PC-9 (cell line): ENCODE measurements around the gene CATSPER4.

Experiments used
- CTCF ChIP-seq: fragments of 200-600 bp; sonication (generic); conservative IDR thresholded peaks from 2 replicates; pipeline ENCODE4 v1.6.1; 2017; ENCODE audit warnings: mixed run types, antibody characterized with exemption, mild to moderate bottlenecking, moderate library complexity
- EZH2 ChIP-seq: fragments of 200-600 bp; sonication (generic); IDR thresholded peaks from 2 replicates; pipeline ENCODE4 v1.8.0; 2017; ENCODE audit warnings: antibody characterized with exemption, low read depth

GRCh38 chr1:26156285-26157038 lies 33.9 kb upstream of the CATSPER4 start:
- TF ChIP-seq CTCF (no peak), EZH2 (no peak)
